T-cell (primary cell): ENCODE results near the gene MYO5A. TPM values are rescaled to one million over a fixed set of nuclear protein-coding genes. Genes with fewer than 3 reads are reported as not detected.

Experiments used
- ATAC-seq, 4 experiments: fragments of 200-7000 bp in 3 of 4; fragments of 150-1000 bp in 1 of 4; cut with Tn5 transposase; replicated peaks in 1 of 4; 1 replicate in 3 of 4; 2 replicates in 1 of 4; pipeline ENCODE4 v1.10.0; 2021; ENCODE audit warnings: moderate library complexity in 3 of 4, mild to moderate bottlenecking in 2 of 4, moderate number of reproducible peaks in 1 of 4
- CTCF ChIA-PET, 2 donors: fragments of 300-600 bp; sonication (Branson Sonifier 250); formaldehyde crosslinking; loops; one replicate each; lab custom pipeline; 2022; ENCODE audit warnings: antibody characterized with exemption in 2 of 2; lab: Charles Lee
- POLR2A ChIA-PET, 2 donors: fragments of 300-600 bp; sonication (Branson Sonifier 250); formaldehyde crosslinking; loops; one replicate each; lab custom pipeline; 2022; ENCODE audit warnings: antibody characterized with exemption in 2 of 2; lab: Charles Lee
- DNase-seq, 35 experiments: peaks; one replicate each; pipeline versions ENCODE4 v3.0.0 to v3.0.0-alpha.2; 2013 to 2023
- H3K27ac ChIP-seq: one replicate; pipeline ENCODE4 v1.5.1; 2013; ENCODE audit warnings: low read length
- H3K27me3 ChIP-seq, 2 experiments: replicated peaks in 1 of 2; 1 replicate in 1 of 2; 2 replicates in 1 of 2; pipeline versions ENCODE4 v1.6.1 to v1.7.0; 2013; ENCODE audit warnings: low read length in 1 of 2, mixed read lengths in 1 of 2; ENCODE audit not compliant: control insufficient read depth in 2 of 2, insufficient read depth in 2 of 2; ENCODE audit errors: extremely low read depth in 1 of 2
- H3K36me3 ChIP-seq, 2 donors: 1 replicate in 1 of 2; 2 replicates in 1 of 2; pipeline versions ENCODE4 v1.6.1 to v1.7.0; 2013; ENCODE audit warnings: low read length in 1 of 2; ENCODE audit not compliant: control insufficient read depth in 2 of 2, insufficient read depth in 1 of 2; ENCODE audit errors: extremely low read depth in 1 of 2
- H3K4me1 ChIP-seq, 2 experiments: 1 replicate in 1 of 2; 2 replicates in 1 of 2; pipeline versions ENCODE4 v1.6.1 to v1.7.0; 2013; ENCODE audit warnings: low read length in 2 of 2, mixed read lengths in 1 of 2; ENCODE audit not compliant: insufficient read depth in 2 of 2, control insufficient read depth in 1 of 2; ENCODE audit errors: extremely low read depth in 1 of 2
- H3K4me3 ChIP-seq, 2 donors: 1 replicate in 1 of 2; 2 replicates in 1 of 2; pipeline versions ENCODE4 v1.5.1 to v1.7.0; 2013; ENCODE audit warnings: mild to moderate bottlenecking in 2 of 2, low read length in 1 of 2, moderate library complexity in 1 of 2; ENCODE audit not compliant: control insufficient read depth in 1 of 2; ENCODE audit errors: extremely low read depth in 1 of 2
- H3K9me3 ChIP-seq: 2 replicates; pipeline ENCODE4 v1.7.0; 2013
- H3K27ac Mint-ChIP-seq, 2 donors: one replicate each; pipeline ENCODE4 v1.8.0; 2020 to 2021; ENCODE audit warnings: mild to moderate bottlenecking in 2 of 2, mixed read lengths in 2 of 2
- H3K27me3 Mint-ChIP-seq, 2 donors: one replicate each; pipeline ENCODE4 v1.8.0; 2021 to 2022; ENCODE audit warnings: mixed read lengths in 2 of 2
- H3K36me3 Mint-ChIP-seq: one replicate; pipeline ENCODE4 v1.8.0; 2021; ENCODE audit warnings: mixed read lengths
- H3K4me1 Mint-ChIP-seq, 3 donors: one replicate each; pipeline ENCODE4 v1.8.0; 2020 to 2022; ENCODE audit warnings: mixed read lengths in 3 of 3, mild to moderate bottlenecking in 1 of 3
- H3K4me3 Mint-ChIP-seq, 3 donors: one replicate each; pipeline ENCODE4 v1.8.0; 2020 to 2022; ENCODE audit warnings: mild to moderate bottlenecking in 3 of 3, mixed read lengths in 3 of 3, moderate library complexity in 3 of 3
- H3K9me3 Mint-ChIP-seq, 3 donors: one replicate each; pipeline ENCODE4 v1.8.0; 2020 to 2022; ENCODE audit warnings: mixed read lengths in 3 of 3
- WGBS: methylation state at CpG from one replicate; pipeline ENCODE4 v1.1.5; 2013; ENCODE audit warnings: missing lambda C conversion rate; ENCODE audit not compliant: insufficient coverage; 5-methylcytosine and 5-hydroxymethylcytosine counted together
- total RNA-seq, 35 experiments: library from RNA in 6 of 35; stranded (reverse) in 6 of 35; fragments of 120-200 nt in 1 of 35; gene quantifications; one replicate each; pipeline versions ENCODE4 v1.2.1 to v1.2.4 and lab custom pipeline; 2013 to 2026

The MYO5A gene
- total RNA-seq, 5 donors from 2014 or later (not counting 1 experiment from before 2014, with no cell fraction given): 25.2 to 46.6 (median 29.5) TPM

- ATAC-seq: no peak
- Mint-ChIP-seq H3K4me1 (peaks cover 20 to 54% (median 48%) of the 10 kb centered on the region in 3 donors), H3K27me3 (no peaks in the 10 kb centered on the region), H3K36me3 (peaks cover 6% of the 10 kb centered on the region), H3K27ac (no peak overlapping the region), H3K9me3 (no peaks in the 10 kb centered on the region), H3K4me3 (no peak overlapping the region)
- H3K36me3 ChIP-seq: no peaks in the 10 kb centered on the region
- no peaks in the 10 kb centered on the region for H3K27me3 ChIP-seq
- peaks cover 0 to 9% of the 10 kb centered on the region in 2 experiments for H3K4me1 ChIP-seq
- CTCF ChIA-PET: interaction anchor here in 1 of 2 donors (0.7 kb wide), 1 partner anchor 42 kb away, joined by 4 read pairs; no protein-coding TSS in a partner anchor
- no peak overlapping the region for H3K4me3 ChIP-seq
- no peak overlapping the region for H3K27ac ChIP-seq
- no peak for DNase-seq
- POLR2A ChIA-PET: no interaction called here
- H3K9me3 ChIP-seq: no peaks in the 10 kb centered on the region
Measured at GRCh38 chr15:52437646-52438045, 91.0 kb downstream of the MYO5A start.

- Histone ChIP-seq H3K27ac (no peak overlapping the region), H3K4me3 (no peak overlapping the region), H3K27me3 (no peaks in the 10 kb centered on the region), H3K4me1 (peaks cover 0 to 5% of the 10 kb centered on the region in 2 experiments), H3K9me3 (no peaks in the 10 kb centered on the region), H3K36me3 (no peaks in the 10 kb centered on the region)
- DNase-seq (no peak), ATAC-seq (no peak)
- Mint-ChIP-seq H3K27ac (no peak overlapping the region), H3K27me3 (no peaks in the 10 kb centered on the region), H3K36me3 (peaks cover 8% of the 10 kb centered on the region), H3K4me3 (no peak overlapping the region), H3K9me3 (no peaks in the 10 kb centered on the region), H3K4me1 (peaks cover 24 to 50% (median 47%) of the 10 kb centered on the region in 3 donors)
- ChIA-PET POLR2A (no interaction called here), CTCF (interaction anchor here in 1 of 2 donors (0.7 kb wide), 1 partner anchor 41 kb away, joined by 4 read pairs; no protein-coding TSS in a partner anchor)
- WGBS: no CpG with 5 or more reads among the region's 3 CpGs
Measured at GRCh38 chr15:52436981-52437380, 91.7 kb downstream of the MYO5A start.

GRCh38 chr15:52434885-52435284 is 93.8 kb downstream of the MYO5A start:
- Mint-ChIP-seq H3K36me3 (peaks cover 12% of the 10 kb centered on the region), H3K4me3 (no peak overlapping the region), H3K27me3 (no peaks in the 10 kb centered on the region), H3K4me1 (peaks cover 18 to 36% (median 34%) of the 10 kb centered on the region in 3 donors), H3K27ac (no peak overlapping the region), H3K9me3 (no peaks in the 10 kb centered on the region)
- no peak overlapping the region for H3K27ac ChIP-seq
- no peaks in the 10 kb centered on the region for H3K9me3 ChIP-seq
- 80% methylated on average over 1 of the region's 3 CpGs for WGBS
- no peaks in the 10 kb centered on the region for H3K27me3 ChIP-seq
- H3K4me3 ChIP-seq: no peak overlapping the region
- DNase-seq (no peak), ATAC-seq (no peak)
- ChIA-PET POLR2A (interaction anchor here in 1 of 2 donors (0.6 kb wide), 1 partner anchor 17 kb away, joined by 3 read pairs; no protein-coding TSS in a partner anchor), CTCF (no interaction called here)
- peaks cover 0 to 4% of the 10 kb centered on the region in 2 experiments for H3K4me1 ChIP-seq
- H3K36me3 ChIP-seq: peaks cover 0 to 2% of the 10 kb centered on the region in 2 donors

GRCh38 chr15:52428297-52428696 is 100.4 kb downstream of the MYO5A start:
- peaks cover 2 to 10% of the 10 kb centered on the region in 2 donors for H3K36me3 ChIP-seq
- no peak overlapping the region for H3K27ac ChIP-seq
- no peak overlapping the region for H3K4me3 ChIP-seq
- ATAC-seq: no peak
- POLR2A ChIA-PET: interaction anchor here in 1 of 2 donors (0.7 kb wide), 1 partner anchor 96 kb away, joined by 6 read pairs; no protein-coding TSS in a partner anchor
- Mint-ChIP-seq H3K27me3 (no peaks in the 10 kb centered on the region), H3K27ac (no peak overlapping the region), H3K4me3 (no peak overlapping the region), H3K4me1 (peaks cover 3 to 7% (median 6%) of the 10 kb centered on the region in 3 donors), H3K9me3 (no peaks in the 10 kb centered on the region), H3K36me3 (peaks cover 41% of the 10 kb centered on the region)
- no peaks in the 10 kb centered on the region for H3K27me3 ChIP-seq
- H3K9me3 ChIP-seq: no peaks in the 10 kb centered on the region
- CTCF ChIA-PET: no interaction called here
- no peak for DNase-seq
- no peaks in the 10 kb centered on the region for H3K4me1 ChIP-seq
- WGBS: 93% methylated on average over 2 of the region's 4 CpGs

GRCh38 chr15:52427804-52428203 is 100.9 kb downstream of the MYO5A start:
- H3K36me3 Mint-ChIP-seq: peaks cover 45% of the 10 kb centered on the region
- DNase-seq (no peak), ATAC-seq (no peak)
- no peaks in the 10 kb centered on the region for H3K27me3 ChIP-seq
- H3K27me3 Mint-ChIP-seq: no peaks in the 10 kb centered on the region
- no peak overlapping the region for H3K4me3 ChIP-seq
- no peak overlapping the region for H3K27ac ChIP-seq
- ChIA-PET POLR2A (interaction anchor here in 1 of 2 donors (0.7 kb wide), 1 partner anchor 96 kb away, joined by 6 read pairs; no protein-coding TSS in a partner anchor), CTCF (no interaction called here)
- peaks cover 3 to 6% (median 6%) of the 10 kb centered on the region in 3 donors for H3K4me1 Mint-ChIP-seq
- no peaks in the 10 kb centered on the region for H3K9me3 Mint-ChIP-seq
- H3K9me3 ChIP-seq: no peaks in the 10 kb centered on the region
- no peak overlapping the region for H3K27ac Mint-ChIP-seq
- H3K36me3 ChIP-seq: peaks cover 2 to 13% of the 10 kb centered on the region in 2 donors
- no peak overlapping the region for H3K4me3 Mint-ChIP-seq
- no peaks in the 10 kb centered on the region for H3K4me1 ChIP-seq
- WGBS: no CpG with 5 or more reads among the region's 3 CpGs

GRCh38 chr15:52424856-52425431 is 103.7 kb downstream of the MYO5A start:
- Mint-ChIP-seq H3K36me3 (peaks cover 45% of the 10 kb centered on the region), H3K4me1 (no peaks in the 10 kb centered on the region), H3K27me3 (no peaks in the 10 kb centered on the region), H3K4me3 (no peak overlapping the region), H3K27ac (no peak overlapping the region), H3K9me3 (no peaks in the 10 kb centered on the region)
- WGBS: no CpG with 5 or more reads among the region's 2 CpGs
- no peaks in the 10 kb centered on the region for H3K4me1 ChIP-seq
- H3K27me3 ChIP-seq: no peaks in the 10 kb centered on the region
- ChIA-PET POLR2A (interaction anchor here in 1 of 2 donors (0.6 kb wide), 1 partner anchor 150 kb away, joined by 6 read pairs; no protein-coding TSS in a partner anchor), CTCF (no interaction called here)
- DNase-seq (no peak), ATAC-seq (no peak)
- peaks cover 2 to 11% of the 10 kb centered on the region in 2 donors for H3K36me3 ChIP-seq
- no peak overlapping the region for H3K27ac ChIP-seq
- H3K4me3 ChIP-seq: no peak overlapping the region
- H3K9me3 ChIP-seq: no peaks in the 10 kb centered on the region
